GM19452 (cell line): ENCODE data around the gene ADGRD1.
"Not testable (repeated sequence)": the region's sequence is repeated elsewhere in the genome, so short reads cannot be mapped to it uniquely, and the experiment has no call there.

ENCODE experiments used
- ATAC-seq: cut with Tn5 transposase; IDR thresholded peaks from one replicate; pipeline ENCODE4 v1.9.1; 2021; ENCODE audit not compliant: unreplicated experiment

ADGRD1 gene

DNA sequence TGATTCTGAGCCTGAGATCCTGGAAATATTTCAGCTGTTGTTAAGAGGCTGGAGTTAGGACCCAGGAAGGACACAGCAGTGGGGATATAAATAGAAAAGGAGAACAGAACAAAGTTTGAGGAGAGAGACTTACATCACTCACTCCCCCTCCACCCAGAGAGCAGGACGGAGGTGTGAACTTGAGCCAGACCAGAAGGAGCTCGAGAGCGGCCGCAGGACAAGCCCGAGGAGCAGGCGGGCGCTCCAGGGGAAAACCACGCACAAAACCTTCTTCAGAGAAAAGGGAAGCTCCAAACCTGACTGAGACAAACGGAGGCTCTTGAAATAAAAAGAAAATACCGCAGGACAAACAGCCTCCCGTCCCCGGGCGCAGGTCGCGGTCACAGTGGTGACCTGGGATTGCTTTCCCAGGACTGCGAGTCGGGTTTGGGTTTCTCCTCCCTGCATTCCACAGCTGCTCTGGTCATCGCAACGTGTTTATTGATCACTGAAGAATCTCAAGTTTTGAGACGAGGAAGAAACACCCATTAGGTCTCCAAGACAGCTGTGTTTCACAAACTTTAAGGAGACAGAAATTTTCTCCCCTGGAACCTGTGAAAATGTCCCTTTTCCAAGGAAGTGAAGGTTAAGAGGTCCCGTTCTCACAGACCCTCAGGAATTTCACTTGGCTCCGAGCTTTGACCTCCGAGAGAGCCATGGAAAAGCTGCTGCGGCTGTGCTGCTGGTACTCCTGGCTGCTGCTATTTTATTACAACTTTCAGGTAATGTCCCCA is at the start of gene ADGRD1:
ADGRD1 (plus strand) TSS at position 137 of the 773 bp plus-strand sequence; CDS start at position 696, 559 bp downstream.
- ATAC-seq: no peak

DNA sequence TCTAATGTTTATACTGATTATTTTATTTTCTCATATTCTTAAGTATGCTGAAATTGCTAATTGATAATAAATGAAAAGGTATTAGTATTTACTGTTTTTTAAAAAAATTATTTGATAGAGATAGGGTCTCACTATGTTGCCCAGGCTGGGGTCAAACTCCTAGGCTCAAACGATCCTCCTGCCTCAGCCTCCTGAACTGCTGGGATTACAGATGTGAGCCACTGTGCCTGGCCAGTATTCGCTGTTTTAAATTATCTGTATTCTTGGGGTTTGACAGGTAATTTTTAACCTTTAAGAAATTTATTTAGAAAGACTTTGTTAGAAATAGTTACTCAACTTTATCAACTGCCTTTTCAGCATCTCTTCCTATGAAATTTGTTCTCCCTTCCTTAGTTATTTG is 49.6 kb upstream of the ADGRD1 start:
- no peak for ATAC-seq

DNA sequence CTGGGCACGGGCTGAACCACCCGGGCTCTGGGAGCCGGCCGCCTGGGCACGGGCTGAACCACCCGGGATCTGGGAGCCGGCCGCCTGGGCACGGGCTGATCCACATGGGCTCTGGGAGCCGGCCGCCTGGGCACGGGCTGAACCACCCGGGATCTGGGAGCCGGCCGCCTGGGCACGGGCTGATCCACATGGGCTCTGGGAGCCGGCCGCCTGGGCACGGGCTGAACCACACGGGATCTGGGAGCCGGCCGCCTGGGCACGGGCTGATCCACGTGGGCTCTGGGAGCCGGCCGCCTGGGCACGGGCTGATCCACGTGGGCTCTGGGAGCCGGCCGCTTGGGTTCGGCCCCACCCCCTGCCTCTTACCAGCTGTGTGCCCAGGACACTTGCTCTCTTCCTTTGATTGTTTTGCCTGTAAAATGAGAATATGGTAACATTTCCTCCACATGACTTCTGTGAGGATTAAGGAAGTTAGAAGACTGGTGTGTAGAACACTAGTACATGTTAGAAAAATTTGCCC is 48.7 kb upstream of the ADGRD1 start:
- ATAC-seq: not testable (repeated sequence)

DNA sequence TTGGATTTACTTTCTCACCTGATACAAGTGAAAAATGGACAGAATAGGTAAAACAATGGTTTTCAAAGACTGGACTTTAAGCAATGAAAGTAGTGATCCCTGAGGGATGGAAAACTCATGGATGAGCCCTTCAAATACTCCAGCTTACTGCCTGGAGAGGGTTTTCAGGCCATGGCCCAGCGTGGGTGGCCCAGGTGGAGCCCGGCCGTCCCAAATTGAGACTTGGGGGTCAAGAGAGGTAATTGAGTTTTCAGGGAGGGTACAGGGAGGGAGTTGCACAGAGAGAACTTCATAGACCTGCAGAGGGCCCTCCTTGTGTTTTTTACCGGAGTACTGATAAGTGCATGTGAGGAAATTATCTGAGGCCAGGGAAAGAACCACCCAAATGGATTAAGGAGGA is 44.6 kb upstream of the ADGRD1 start:
- no peak for ATAC-seq

DNA sequence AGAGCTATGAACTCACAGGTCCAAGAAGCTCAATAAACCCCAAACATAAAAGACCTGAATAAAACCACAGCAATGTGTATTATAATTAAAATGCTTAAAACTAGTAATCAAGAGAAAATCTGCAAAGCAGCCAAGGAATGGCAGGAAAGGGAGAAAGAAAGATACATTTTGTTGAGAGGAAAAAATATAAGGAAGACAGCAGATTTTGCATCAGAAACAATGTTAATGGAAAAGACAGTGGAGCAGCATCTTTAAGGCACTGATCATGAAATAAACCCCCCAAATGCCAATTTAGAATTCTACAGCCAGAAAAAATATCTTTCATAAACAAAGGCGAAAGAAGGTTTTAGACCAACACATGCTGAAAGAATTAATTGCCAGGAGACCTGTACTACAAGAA is 42.5 kb upstream of the ADGRD1 start:
- no peak for ATAC-seq

DNA sequence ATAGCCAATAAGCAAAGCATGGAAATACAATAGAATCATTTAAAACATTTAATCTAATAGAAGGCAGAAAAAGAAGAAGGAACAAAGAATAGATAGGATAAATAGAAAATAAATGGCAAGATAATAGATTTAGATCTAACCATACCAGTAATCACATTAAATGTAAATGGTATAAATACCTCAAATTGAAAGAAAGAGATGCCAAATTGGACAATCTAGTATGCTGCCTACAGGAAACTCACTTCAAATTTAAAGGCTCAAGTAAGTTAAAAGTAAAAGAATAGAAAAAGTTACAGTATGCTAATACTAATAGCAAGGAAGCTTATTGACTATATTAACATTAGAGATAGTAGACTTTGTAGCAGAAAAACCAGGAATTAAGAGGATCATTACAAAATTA is 41.8 kb upstream of the ADGRD1 start:
- ATAC-seq: no peak

DNA sequence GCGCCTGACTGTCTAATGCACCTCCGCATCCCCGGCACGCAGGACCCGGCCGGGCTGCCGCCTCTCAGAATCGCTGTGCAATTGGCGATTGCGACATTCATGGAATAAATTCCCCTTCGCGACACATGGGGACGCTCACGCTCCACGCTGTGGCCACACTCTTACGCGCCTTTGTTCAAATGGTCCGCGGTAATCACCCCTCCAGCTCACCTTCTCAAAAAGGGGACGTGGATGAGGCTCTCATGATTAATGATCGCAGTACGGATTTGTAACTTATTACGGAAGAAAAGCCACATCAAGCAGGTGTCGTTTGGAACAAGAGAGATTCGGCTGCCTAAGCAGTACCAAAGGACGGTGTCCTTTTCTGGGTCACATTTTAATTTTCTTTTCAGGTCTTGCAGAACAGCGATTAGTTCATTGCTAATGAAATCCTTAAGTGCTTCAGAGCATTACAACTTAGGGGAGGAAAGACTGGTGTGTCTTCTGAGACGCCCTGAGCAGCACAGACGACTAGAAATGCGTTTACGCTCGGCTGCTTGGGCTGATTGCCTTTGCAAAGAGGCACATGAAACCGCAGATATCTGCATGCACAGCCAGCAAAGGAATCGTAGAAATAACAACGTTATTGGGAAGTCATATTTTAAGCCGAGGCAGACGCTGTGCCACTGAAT is 37.3 kb upstream of the ADGRD1 start:
- peak; percentile 58 for ATAC-seq

DNA sequence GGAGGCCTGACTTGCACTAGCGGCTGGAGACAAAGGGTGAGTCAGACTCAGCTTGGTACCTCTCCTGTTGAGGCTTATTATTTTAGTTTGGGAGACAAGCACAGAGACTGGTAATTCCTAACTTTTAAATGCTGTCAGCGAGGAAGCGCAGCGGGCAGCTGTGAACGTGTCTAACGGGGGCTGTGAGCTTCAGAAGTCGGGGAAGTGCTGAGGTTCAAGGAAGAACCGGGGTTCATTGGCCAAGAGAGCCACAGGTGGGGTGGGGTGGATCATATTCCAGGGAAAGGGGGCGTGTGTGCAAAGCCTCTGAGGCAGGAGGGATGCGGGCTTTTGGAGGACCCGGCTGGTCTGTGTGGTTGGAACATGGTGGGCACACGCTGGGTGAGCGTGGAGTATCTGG is 36.1 kb upstream of the ADGRD1 start:
- ATAC-seq: no peak

DNA sequence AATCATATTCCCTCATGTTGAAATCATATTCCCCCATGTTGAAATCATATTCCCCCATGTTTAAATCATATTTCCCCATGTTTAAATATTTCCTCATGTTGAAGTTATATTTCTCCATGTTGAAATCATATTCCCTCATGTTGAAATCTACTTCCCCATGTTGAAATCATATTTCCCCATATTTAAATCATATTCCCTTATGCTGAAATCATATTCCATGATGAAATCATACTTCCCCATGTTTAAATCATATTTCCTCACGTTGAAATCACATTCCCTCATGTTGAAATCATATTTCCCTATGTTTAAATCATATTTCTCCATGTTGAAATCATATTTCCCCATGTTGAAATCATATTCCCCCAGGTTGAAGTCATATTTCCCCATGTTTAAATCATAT is 34.6 kb upstream of the ADGRD1 start:
- ATAC-seq: no peak

DNA sequence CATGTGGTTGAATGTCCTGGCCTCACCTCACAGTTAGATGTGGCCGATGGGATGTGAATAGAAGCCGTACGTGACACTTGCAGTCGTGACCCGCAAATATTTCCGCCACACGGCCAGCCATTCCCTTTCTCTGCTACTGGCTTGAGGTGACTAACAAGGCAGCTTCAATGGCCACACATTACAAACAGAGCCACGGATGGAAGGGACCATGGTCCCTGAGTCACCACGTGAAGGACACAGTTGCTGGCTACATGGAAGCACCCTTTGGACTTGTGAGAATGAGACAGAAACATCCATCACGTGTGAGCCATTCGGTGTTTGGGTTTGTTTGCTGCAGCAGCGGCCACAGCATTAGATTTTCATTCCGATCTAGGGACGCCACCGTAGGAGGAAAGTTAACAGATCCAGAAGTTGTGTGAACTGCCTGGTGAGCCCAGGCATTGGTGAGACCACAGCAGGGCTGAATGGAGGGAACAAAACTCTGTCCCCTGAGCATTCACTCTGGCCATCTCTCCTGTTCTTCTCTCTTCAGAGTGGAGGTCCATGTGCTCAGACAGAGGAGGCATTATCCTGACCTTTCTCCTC is 33.5 kb upstream of the ADGRD1 start:
- ATAC-seq: no peak

DNA sequence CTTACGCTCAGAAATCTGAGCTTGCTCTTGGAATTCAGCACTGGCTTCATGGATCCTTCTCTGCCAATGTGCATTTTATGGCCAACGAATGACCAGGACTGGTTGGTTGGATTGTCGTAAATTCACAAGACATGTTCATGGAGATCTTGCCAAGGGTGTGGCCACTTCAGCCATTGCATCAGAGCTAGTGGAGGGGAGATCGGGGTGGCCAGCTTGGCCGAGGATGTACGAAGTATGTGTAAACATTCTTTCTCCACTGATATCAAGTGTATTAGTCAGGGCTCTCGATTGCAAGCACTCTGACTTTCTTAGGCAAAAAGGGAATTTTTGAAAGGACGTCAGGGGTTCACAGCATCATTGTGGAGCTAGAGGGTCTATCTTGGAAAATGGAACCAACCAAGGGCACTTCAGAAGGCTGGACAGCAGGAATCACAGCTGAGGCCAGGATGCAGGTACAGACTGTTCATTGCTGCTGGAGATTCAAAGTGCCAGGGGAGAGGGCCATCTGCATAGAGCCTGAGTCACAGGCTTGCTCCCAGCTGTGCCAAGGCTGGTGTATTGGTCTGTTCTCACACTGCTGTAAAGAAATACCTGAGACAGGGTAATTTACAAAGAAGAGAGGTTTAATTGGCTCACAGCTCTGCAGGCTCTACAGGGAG is 32.9 kb upstream of the ADGRD1 start:
- ATAC-seq: no peak

DNA sequence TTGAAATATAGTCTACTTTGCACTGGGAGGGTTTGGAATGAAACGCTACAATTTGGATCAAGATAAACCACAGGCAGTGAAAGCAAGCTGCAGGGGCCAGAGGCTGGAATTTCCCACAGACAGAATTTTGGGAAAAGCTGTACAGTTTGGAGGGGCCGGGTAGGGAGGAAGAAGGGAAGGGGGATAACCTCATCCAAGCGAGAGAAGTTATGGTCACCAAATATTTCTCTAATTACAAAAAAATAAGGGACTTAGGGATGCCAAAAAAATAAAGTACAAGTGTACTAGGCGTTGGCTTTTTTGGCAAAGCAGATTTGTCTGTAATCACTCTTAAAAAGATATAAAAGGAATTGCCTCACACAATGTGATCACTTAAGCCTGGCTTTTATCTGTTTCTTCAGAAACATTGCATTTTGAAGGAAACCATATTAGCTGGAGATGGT is 31.2 kb upstream of the ADGRD1 start:
- ATAC-seq: no peak

DNA sequence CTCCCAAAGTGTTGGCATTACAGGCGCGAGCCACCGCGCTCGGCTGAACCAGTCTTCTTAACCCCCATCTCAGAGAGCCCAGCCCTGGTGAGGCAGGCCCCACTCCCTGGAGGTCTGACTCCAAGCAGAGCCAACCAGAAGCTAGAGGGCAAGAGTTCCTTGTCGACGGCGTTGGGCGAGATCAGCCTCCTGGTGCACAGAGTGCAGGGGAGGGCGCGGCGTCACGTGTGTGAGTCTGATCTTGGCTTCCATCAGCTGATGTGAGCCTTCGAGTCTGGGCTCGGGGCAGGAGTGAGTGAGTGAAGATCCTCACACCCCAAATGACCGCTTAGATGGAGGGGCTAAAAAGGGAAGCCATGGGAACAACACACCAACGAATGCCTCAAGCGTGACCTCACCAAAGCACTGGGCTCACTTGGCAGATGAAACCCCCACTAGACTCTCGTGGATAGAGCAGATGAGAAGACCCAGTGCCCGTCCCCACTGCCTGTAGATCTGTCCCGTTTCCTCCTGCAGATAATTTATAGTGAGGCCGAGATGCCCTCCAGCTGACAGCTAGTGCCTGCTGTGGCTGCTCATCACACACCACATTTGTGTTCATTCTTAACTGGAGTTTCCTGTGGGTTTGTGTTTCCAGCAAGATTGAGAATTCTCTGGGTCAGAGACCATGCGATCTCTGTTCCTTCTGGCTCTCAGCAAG is 28.6 kb upstream of the ADGRD1 start:
- ATAC-seq: no peak

DNA sequence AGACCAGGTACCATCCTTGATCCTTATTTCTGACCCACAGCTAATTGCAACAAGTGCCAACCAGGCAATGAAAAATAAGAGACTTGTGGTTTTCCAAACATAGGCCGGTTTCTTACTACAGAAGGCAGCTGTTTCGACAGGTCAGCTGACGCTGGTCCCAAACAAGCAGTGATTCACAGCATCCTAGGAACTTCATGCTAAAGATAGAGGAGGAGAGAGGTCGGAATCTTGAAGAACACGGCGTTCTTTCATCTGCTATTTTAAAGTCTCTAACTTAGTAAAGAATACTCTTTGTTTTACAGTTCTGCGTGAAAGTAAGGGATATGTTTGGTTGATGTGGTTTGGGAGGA is 28.1 kb upstream of the ADGRD1 start:
- no peak for ATAC-seq

DNA sequence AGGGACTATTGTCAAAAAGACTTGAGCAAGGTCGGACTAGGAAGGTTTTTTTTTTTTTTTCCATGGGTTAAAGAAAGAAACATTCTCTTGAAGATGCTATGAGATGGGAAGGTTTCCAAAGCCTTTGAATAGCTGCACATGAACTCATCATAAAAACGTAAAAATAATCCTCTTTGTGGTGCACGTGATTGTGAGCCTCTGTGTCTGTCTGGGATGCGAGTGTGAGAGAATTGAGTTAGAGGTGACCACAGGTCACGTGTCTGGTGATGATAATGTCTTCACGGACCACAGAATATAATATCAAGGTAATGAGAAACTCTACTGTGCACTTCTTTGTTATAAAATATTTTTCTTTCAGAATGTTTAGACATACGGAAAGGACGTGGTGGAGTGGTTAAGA is 24.3 kb upstream of the ADGRD1 start:
- ATAC-seq: no peak

DNA sequence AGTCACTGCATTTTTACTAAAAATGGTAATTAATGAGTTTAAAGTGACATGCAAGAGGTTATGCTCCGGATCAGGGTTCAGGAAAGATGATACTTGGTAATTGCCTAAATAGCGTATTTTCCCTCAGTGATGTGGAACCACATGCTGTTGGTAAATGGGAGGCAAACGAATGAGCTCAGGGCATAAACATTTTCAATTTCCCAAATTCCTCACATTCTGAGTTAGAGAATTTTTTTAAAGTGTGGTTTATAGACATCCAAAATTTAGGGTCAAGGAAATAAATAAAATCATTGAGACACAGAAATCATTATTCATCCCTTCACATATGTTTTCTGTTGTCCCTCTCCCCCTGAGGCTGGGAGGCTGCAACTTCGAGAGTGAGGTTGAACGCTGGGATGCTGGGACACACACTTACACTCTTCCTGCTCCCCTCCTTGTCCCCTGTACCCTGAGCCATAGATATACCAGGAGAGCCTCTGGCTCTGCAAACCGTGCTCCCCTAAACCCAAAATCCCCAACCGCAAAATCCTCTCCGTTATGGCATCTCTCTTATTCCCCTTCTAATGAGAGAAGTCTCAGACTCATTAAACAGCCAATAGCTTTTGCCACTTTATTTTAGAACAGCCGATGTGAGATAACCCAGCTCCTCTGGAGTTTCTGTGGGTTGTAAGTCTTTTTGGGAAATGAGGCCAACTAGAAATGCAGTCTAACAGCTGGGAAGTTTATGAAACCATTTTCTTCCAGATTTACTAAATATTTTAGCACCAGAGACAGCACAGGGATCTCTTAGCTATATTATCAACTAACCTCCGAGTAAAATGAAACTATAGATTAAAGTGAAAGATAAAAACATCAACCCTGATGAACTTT is 21.4 kb upstream of the ADGRD1 start:
- ATAC-seq: no peak

DNA sequence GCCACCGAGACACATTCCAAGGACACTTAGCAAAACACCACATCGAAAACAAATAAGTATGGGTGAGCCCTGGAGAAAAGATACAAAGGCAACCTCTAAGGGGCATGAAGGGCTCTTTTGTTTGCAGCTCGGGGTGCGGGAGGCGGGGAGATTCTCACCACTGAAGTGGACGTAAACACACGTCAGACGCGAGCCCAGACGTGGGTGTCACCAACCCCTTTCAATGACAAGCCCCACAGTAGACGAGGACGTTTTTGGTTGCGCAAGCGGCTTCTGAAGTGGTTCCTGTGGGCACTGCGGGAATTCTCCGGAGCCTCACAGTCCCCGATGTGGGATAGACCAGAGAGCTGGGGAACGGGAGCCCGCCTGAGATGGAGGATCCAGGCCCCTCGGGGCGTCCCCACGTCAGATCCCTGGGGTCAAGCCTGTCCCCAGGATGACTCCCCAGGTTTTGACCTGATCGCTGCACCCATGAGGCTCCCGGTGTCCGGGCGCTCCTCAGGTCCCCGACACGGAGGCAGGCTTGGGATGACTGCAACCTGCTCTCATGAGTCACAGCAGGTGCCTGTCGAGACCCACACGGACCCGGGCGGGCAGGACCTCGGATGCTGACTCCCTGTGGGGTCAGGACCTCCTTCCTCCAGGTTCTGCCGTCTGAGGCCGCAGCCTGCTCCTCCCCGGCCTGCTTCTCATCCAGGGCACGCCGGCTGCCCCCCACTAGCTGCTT is 20.3 kb upstream of the ADGRD1 start:
- no peak for ATAC-seq

DNA sequence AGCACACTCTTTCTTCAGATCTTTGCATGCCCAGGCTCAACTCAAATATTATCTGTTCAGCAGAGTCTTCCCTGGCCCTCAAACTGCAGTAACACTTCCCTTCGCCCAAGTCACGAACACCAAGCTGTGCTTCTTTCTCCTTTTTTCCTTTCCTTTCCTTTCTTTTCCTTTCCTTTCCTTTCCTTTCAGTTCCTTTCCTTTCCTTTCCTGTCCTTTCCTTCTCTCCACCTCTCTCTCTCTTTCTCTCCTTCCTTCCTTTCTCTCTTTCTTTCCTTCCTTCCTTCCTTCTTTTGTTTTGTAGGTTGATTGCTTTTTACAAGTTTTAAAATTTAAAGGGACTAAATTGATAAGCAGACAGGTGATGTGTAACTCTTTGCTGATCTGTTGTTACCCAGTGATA is 19.0 kb upstream of the ADGRD1 start:
- ATAC-seq: no peak

DNA sequence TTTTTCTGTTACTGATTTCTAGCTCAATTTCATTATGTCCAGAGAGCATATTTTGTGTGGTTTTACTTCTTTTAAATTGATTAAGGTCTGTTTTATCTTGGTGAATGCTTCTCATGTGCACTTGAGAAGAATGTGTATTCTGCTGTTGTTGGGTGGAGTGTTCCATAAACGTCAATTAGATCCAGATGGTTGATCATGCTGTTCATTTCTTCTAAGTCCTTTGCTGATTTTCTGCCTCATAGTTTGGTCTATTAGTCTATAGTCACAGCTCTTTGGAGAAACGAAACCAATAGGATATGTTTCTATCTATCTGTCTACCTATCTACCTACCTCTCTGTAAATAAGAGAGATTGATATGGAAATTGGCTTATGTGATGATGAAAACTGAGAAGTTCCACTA is 17.1 kb upstream of the ADGRD1 start:
- no peak for ATAC-seq
